HG02588 (cell line): ENCODE results near the gene SYDE1.
A peak's percentile ranks its signal among the peaks of the same experiment; 100 is the strongest.

Experiments
- ATAC-seq: cut with Tn5 transposase; IDR thresholded peaks from one replicate; pipeline ENCODE4 v1.9.1; 2021; ENCODE audit warnings: mild to moderate bottlenecking, moderate library complexity; ENCODE audit not compliant: unreplicated experiment

SYDE1 gene

DNA sequence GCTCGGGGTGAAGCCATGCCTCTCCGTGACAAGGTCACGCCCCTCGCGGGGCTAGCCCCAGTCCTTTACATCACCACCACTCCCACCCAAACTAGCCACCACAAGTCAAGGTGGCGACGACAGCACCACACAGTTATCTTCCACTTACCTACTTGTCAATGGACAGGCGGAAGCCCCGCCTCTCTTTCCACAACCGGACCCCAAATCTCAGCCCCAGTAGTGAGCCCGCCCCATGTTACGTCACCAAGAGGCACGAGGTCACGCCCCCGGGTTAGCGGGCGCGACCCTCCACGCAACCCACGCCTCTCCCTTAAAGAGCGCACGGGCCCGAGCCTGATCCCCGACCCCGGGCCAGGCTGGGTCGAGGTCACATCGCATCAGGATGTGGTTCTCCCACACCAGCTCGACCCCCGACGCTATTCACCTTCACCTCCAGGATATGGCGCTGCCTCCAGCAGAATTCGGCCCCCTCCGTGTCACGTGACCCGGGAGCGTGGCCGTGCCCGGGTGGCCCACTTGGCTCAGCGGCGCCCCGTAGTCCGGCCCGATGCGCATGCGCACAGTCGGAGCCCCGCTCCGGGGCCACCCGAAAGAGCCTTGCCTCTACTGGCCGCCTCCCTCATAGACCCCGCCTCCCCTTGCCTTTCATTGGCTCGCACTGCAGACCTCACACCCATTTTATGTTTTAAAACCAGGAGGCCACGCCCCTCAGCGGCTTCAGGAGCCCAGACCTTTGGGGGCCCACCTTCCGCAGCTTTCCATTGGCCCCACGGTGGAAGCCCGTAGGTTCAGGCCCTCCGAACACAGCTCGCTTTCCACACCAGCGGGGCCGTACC, 18.2 kb downstream of the SYDE1 start:
- ATAC-seq = peak; percentile 89

DNA sequence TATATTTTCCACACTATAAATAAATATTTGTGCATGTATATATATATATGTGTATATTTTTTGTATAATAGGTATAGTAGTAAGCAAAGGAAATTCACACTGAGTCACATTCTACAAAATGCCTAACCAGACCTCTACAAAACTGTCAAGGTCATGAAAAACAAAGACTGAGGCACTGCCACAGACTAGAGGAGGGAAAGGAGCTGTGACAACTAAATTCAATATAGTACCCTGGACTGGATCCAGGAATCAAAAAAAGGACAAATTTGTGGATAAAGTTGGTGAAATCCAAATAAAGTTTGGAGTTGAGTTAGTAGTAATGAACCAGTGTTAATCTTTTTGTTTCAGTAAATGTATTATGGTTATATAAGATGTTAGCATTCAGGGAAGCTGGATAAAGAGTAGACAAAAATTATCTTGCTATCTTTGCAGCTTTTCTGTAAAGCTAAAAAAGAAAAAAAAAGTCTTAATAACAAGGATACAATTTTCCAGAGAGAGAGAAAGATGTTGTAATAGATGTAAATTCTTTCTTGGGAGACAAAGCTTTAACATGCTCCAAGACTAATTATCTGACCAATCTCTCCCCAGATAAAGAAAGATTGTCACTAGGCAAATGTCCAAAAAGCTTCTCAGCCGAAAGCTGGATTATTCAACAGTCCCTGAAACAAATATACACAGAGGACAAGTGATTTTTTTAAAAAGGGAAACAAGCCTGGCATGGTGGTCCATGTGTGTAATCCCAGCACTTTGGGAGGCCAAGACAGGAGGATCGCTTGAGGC, 19.1 kb downstream of the SYDE1 start:
- no peak for ATAC-seq

DNA sequence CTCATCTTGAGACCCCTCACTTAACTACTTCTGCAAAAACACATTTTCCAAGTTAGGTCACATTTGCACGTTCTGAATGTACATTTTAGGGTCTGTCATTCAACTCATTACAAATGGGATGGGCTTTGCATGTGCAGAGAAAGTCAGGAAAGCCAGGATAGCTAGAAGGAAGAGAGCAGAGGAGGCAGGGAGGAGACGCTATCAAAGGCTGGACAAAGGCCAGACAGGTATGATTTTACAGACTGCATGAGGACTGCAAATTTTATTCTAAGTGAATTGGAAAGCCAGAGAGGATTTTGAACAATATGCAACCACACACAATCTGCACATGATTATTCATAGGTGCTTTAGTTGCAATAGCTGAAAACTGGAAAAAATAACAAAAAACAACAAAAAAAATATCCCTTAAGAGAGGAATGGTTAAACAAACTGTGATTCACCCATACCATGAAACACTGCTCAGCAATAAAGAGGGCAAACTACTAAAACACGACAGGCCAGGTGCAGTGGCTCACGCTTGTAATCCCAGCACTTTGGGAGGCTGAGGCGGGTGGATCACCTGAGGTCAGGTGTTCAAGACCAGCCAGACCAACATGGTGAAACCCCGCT, 21.1 kb downstream of the SYDE1 start:
- ATAC-seq = no peak

DNA sequence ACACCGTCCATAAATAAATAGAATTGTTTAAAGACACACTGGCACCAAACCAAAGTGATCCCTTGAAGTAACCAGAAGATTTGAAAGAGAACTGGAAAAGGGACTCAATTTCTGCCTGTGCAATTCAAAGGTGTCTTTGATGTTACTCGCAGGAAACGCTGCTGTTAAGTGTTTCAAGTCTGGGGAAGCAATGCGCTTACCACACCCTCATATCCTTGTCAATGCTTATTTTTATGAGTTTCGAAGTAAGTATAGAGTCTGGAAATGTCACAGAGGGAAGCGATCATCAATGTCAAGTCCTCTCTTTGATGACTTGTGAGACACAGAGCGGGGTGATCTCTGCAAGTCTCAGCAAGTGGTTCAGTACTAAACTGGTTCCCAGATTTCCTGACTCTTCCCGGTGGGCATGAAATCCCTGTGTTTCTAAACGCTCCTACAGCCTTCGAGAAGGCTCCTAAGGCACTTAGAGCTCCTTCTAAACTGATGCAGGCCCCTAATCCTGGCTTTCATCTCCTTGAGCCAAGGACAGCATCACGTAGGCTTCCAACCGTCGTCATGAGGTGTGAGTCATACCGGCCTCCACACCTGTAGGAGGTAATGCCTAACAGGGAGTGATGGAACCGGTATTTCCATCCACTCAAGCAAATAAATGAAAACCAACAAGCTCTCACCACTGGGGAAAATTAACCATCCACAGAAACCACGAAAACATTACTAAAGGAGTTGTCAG, 22.8 kb downstream of the SYDE1 start:
- ATAC-seq = no peak

DNA sequence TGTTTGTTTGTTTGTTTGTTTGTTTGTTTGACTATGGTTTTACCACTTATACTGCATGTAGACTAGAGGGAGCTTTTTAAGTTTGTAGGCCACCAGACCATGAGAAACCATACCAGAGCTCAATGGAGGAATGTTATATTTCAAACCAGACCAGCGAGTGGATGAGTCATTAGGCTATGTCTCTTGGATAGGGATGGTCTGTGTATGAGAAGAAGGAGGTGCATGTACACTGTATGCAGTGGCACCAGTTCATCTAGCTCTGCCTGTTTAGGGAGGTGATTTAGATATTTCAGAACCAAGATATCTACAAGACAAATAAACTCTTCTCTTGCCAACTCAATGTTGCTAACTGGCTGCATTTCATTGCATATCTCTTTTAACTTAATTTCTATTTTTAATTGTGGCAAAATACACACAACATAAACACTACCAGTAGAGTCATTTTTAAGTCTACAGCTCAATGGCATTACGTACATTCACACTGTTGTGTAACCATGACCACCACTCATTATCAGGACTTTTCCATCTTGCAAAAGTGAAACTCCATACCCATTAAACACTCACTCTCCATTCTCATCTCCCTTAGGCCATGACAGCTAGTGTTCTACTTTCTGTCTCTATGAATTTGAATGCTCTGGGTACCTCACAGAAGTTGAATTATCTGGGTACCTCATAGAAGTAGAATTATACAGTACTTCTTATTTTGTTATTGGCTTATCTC, 29.2 kb downstream of the SYDE1 start:
- ATAC-seq = no peak

DNA sequence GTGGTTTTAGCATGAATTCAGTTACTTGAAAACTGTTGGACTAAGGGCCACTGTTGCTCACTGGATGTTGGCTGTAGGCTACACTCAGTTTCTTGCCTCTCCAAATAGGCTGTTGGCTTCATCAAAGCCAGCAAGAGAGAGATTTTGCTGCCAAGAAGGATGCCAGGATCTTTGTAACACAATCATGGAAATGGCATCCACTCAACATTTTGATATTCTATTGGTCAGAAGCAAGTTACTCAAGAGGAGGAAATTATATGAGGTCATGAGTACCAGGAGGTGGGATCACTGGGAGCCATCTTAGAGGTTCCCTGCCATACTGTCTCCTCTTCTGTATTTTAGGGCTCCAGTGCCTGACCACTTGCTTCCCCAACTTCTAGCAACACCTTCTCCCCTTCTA, 30.6 kb downstream of the SYDE1 start:
- no peak for ATAC-seq

DNA sequence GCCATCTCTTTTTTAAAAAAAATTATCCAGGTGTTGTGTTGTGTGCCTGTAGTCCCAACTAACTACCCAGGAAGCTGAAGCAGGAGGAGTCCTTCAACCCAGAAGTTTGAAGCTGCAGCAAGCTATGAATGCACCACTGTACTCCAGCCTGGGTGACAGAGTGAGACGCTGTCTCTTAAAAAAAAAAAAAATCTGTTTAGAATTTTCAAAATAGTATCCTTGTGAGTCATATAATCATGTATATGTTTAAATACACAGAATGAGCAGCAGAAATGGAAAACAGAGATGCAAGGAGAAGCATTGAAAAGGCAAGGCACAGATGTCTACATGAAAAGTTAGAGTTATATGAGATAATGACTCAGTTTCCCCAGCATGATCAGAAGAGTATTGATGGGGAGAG, 31.2 kb downstream of the SYDE1 start:
- no peak for ATAC-seq

DNA sequence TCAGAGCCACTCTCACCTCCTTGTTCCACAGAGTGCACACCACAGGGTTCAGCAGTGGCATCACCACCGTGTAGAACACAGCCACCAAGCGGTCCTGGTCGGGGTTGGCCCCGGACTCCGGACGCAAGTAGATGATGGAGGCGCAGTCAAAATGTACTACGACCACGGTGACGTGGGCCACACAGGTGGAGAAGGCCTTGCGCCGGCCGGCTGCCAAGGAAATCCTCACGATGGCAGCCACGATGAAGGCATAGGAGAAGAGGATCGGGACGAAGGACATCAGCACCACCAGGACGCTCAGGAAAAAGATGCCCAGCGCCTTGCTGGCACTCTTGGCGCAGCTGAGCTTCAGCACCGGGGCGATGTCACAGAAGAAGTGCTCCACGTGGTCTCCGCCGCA, 33.9 kb downstream of the SYDE1 start:
- no peak for ATAC-seq

DNA sequence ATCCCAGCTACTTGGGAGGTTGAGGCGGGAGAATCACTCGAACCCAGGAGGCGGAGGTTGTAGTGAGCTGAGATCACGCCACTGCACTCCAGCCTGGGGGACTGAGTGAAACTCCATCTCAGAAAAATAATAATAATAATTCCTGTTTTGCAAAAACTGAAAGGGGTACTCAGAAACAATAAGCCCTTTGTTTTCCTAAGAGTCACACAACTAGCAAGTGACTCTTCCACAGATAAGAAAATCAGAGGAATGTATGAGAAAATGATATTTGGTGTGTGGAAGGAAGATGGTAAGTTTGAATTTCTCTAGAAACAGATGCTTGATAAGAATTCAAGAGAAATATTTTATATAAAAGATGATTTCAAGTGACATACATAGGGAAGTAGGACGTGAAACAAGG, 35.1 kb downstream of the SYDE1 start:
- no peak for ATAC-seq

DNA sequence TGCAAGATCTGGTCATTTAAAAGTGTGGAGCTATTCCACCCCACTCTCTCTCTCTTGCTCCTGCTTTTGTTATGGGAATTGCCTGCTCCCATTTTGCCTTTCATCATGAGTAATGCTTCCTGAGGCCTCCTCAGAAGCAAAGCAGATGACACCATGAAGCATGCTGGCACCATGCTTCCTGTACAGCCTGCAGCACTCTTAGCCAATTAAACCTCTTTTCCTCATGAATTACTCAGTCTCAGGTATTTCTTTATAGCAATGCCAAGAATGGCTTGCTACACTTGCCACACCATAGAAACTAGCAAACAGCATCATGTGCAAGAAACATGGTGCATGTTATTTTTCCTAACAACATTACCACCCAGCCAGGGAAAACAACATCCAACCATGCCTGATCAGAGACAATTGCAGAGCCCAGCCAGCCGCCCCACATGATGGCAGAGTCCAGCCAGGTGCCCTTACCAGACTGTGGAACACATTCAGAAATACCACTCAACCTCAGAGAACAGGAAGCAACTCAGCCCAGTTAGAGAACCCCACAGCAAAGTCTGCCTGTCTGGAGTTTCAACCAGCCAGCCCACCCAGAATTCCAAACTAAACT, 36.9 kb downstream of the SYDE1 start:
- no peak for ATAC-seq

- no peak for ATAC-seq
Observed at GRCh38 chr19:15147090-15147489, 39.9 kb downstream of the SYDE1 start.

GRCh38 chr19:15149737-15150136, 42.5 kb downstream of the SYDE1 start:
- no peak for ATAC-seq

GRCh38 chr19:15154002-15154612, 46.9 kb downstream of the SYDE1 start:
- no peak for ATAC-seq

DNA sequence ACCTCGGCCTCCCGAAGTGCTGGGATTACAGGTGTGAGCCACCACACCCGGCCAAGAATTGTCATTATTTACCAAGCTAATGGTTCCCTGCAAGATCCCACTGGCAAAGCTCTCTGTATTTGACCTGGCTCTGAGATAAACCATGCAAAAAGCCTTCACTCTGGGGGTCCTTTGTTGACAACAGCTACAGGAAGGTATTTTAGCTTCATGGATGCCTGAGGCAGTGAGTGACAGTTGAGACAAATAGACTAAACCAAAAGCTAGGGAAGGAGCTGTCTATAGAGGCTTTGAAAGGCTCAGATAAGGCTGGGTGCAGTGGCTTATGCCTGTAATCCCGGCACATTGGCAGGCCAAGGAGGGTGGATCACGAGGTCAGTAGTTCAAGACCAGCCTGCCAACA, 48.1 kb downstream of the SYDE1 start:
- ATAC-seq = no peak

GRCh38 chr19:15156391-15156790, 49.2 kb downstream of the SYDE1 start:
- ATAC-seq = no peak

DNA sequence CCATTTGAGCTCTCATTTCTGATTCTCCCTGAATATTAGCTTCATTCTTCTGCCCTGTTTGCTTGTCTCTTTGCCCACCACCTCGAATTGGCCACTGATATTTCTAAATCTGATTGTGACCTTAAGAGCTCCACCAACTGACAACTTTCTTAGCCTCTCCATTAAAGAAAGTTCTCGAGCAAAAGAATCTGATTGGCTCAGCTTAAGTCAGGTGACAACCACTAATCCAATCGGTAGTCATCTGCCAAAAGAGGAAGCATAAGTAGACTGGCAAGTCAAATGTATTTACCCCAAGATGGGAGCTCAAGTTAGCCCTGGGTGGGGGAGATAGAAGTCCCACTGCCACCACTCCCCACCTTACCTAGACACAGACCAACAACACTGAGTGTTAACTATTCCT, 52.0 kb downstream of the SYDE1 start:
- ATAC-seq = no peak

GRCh38 chr19:15161028-15161984, 54.1 kb downstream of the SYDE1 start:
- ATAC-seq = no peak
